Activated CD4-positive, alpha-beta memory T cell treated with anti-CD3 and anti-CD28 coated beads, Interleukin-2, amount 10 ng/mL, durations not matched to agents 7 days and 5 days (primary cell): ENCODE measurements around the gene KIF1B. TPM values are rescaled to one million over a fixed set of nuclear protein-coding genes. Genes with fewer than 3 reads are reported as not detected.

Source experiments
- total RNA-seq, 2 experiments: library from RNA; stranded (reverse); gene quantifications; one replicate each; pipeline ENCODE4 v1.2.3, GENCODE V29; 2021

KIF1B gene
- total RNA-seq, 2 experiments from 2014 or later, result 22.5 to 22.7 TPM

Other genes starting within 250 kb of the KIF1B start
- gene RBP7, start 213.3 kb upstream of the KIF1B start, total RNA-seq, result not detected
- gene UBE4B, start 177.6 kb upstream of the KIF1B start, total RNA-seq, result 10 to 100 TPM; 28.2 to 31.3 TPM
- 10 to 100 TPM; 80.8 to 84.3 TPM for gene PGD, start 188.5 kb downstream of the KIF1B start, total RNA-seq
- 10 to 100 TPM; 13.5 to 15.2 TPM for gene CENPS, start 219.9 kb downstream of the KIF1B start, total RNA-seq
- gene CORT, start 239.5 kb downstream of the KIF1B start, total RNA-seq, result under 1 TPM in 1 of 2 experiments, not detected in 1; 0.50 TPM